A673 (cell line): ENCODE data around the gene CCDC57. TPM values are rescaled to one million over a fixed set of nuclear protein-coding genes. Genes with fewer than 3 reads are reported as not detected.

ENCODE experiments used
- BruUV-seq: library from RNA; stranded (reverse); fragments of 400-500 nt; replicated peaks from 2 replicates; lab custom pipeline; 2021; lab: Mats Ljungman, UMichigan
- CTCF ChIA-PET: fragments of 300-600 bp; sonication (Branson Sonifier 250); formaldehyde crosslinking; loops from one replicate; lab custom pipeline; 2022; ENCODE audit warnings: antibody characterized with exemption; lab: Charles Lee
- POLR2A ChIA-PET: fragments of 300-600 bp; sonication (Branson Sonifier 250); formaldehyde crosslinking; loops from one replicate; lab custom pipeline; 2022; ENCODE audit warnings: antibody characterized with exemption; ENCODE audit not compliant: low non-redundant PET; lab: Charles Lee
- DNase-seq: peaks from one replicate; pipeline ENCODE4 v3.0.0-alpha.2; 2015; ENCODE audit warnings: low spot score
- H3K27ac ChIP-seq: fragments of 200-600 bp; sonication (generic); 2 replicates; pipeline ENCODE4 v1.5.1; 2016; ENCODE audit warnings: mixed run types, low read depth, mild to moderate bottlenecking, mixed read lengths, antibody characterized with exemption, low read length; ENCODE audit not compliant: poor library complexity, severe bottlenecking
- H3K27me3 ChIP-seq: fragments of 200-600 bp; sonication (generic); replicated peaks from 2 replicates; pipeline ENCODE4 v1.6.1; 2017; ENCODE audit warnings: mixed run types, low read depth, mild to moderate bottlenecking, mixed read lengths, antibody characterized with exemption, low read length; ENCODE audit not compliant: insufficient read depth, poor library complexity
- H3K36me3 ChIP-seq: fragments of 200-600 bp; sonication (generic); 2 replicates; pipeline ENCODE4 v1.6.1; 2016; ENCODE audit warnings: mixed run types, mild to moderate bottlenecking, mixed read lengths, antibody characterized with exemption, low read length; ENCODE audit not compliant: insufficient read depth, poor library complexity, severe bottlenecking
- H3K4me1 ChIP-seq: fragments of 200-600 bp; sonication (generic); 2 replicates; pipeline ENCODE4 v1.6.1; 2017; ENCODE audit warnings: mixed run types, mild to moderate bottlenecking, mixed read lengths, antibody characterized with exemption, low read length; ENCODE audit not compliant: insufficient read depth, poor library complexity, severe bottlenecking
- H3K4me3 ChIP-seq: fragments of 200-600 bp; sonication (generic); 2 replicates; pipeline ENCODE4 v1.5.1; 2016; ENCODE audit warnings: low read depth, mixed run types, mild to moderate bottlenecking, mixed read lengths, low read length; ENCODE audit not compliant: poor library complexity, severe bottlenecking
- H3K9me3 ChIP-seq: fragments of 200-600 bp; sonication (generic); 2 replicates; pipeline ENCODE4 v1.6.1; 2016; ENCODE audit warnings: mixed run types, low read depth, mild to moderate bottlenecking, mixed read lengths, antibody characterized with exemption, low read length; ENCODE audit not compliant: poor library complexity, severe bottlenecking
- EZH2 ChIP-seq: fragments of 200-600 bp; sonication (generic); IDR thresholded peaks from 2 replicates; pipeline ENCODE4 v1.6.1; 2017; ENCODE audit warnings: borderline replicate concordance, low read depth, mild to moderate bottlenecking, mixed read lengths, antibody characterized with exemption, low read length; ENCODE audit not compliant: poor library complexity, severe bottlenecking
- intact Hi-C: fragments of 100-400 bp; cut with micrococcal nuclease; formaldehyde crosslinking; loops from one replicate; pipeline ENCODE4 v1.10.0; 2022; ENCODE audit not compliant: unreplicated experiment
- total RNA-seq: library from RNA; stranded (reverse); gene quantifications from 2 replicates; pipeline ENCODE4 v1.2.3, GENCODE V29; 2021
- TF ChIP-seq, protein P1 (sequence below): fragments of 300-800, 200-600 bp; sonication (generic); conservative IDR thresholded peaks from 2 replicates; pipeline ENCODE4 v1.5.1; 2017; ENCODE audit warnings: low read depth, mild to moderate bottlenecking, antibody characterized with exemption, low read length, moderate library complexity, mixed read lengths

CCDC57 gene
- total RNA-seq, 1 experiment from 2014 or later, result 43.6 TPM

DNA sequence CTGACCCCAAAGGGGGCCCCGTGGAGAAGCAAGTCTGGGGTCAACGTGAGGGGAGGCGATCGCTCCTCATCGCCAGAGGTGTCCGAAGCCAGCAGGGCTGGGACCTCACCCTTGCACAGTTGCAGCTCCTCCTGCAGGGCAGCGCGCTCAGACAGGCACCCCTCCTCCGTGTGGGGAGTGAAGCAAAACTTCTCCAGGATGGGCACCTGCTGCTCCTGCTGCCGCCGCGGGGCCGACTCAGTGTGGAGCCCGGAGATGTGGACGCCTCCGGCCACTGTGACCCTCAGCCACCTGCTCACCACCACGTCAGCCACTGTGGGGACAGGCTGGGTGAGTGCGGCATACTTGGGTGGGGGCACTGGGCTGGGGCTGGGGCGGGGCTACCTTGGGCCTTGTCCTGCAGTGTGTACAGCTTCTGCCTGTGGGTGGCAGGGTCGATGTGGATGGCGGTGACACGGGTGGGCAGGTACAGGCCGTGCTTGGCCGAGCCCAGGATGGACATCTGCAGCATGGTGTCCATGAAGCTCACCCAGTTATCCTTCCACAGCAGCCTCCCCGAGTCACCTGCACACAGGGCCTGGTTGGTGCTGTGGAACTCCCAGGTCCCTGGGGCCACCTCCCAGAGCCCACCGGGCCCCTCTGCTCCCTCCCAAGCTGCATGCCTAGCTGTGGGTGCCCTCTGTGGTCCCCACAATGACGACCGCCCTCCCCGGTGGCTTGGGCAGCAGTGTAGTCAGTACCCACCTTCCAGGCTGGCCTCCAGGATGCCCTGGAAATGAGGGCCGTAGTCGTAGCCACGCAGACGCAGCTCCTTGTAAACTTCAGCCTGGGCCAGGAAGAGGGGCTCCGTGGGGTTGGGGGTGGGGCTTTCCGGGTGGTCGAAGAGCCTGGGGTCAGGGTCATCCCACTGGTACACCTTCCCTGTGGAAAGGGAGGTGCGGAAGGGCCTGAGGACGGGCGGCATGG, 125.4 kb downstream of the CCDC57 start:
- ChIA-PET POLR2A (no interaction called here), CTCF (no interaction called here)
- intact Hi-C loops, result no loop called here
- no peak overlapping the region for H3K27ac ChIP-seq
- H3K36me3 ChIP-seq, result peaks cover 100% of the 10 kb centered on the region
- no peaks in the 10 kb centered on the region for H3K9me3 ChIP-seq
- BruUV-seq, result no TSS peak
- DNase-seq, result no peak
- H3K27me3 ChIP-seq, result no peaks in the 10 kb centered on the region
- no peaks in the 10 kb centered on the region for H3K4me1 ChIP-seq
- no peak overlapping the region for H3K4me3 ChIP-seq
- no peak for TF ChIP-seq EZH2
- TF ChIP-seq, protein P1, sequence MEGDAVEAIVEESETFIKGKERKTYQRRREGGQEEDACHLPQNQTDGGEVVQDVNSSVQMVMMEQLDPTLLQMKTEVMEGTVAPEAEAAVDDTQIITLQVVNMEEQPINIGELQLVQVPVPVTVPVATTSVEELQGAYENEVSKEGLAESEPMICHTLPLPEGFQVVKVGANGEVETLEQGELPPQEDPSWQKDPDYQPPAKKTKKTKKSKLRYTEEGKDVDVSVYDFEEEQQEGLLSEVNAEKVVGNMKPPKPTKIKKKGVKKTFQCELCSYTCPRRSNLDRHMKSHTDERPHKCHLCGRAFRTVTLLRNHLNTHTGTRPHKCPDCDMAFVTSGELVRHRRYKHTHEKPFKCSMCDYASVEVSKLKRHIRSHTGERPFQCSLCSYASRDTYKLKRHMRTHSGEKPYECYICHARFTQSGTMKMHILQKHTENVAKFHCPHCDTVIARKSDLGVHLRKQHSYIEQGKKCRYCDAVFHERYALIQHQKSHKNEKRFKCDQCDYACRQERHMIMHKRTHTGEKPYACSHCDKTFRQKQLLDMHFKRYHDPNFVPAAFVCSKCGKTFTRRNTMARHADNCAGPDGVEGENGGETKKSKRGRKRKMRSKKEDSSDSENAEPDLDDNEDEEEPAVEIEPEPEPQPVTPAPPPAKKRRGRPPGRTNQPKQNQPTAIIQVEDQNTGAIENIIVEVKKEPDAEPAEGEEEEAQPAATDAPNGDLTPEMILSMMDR, result no peak

DNA sequence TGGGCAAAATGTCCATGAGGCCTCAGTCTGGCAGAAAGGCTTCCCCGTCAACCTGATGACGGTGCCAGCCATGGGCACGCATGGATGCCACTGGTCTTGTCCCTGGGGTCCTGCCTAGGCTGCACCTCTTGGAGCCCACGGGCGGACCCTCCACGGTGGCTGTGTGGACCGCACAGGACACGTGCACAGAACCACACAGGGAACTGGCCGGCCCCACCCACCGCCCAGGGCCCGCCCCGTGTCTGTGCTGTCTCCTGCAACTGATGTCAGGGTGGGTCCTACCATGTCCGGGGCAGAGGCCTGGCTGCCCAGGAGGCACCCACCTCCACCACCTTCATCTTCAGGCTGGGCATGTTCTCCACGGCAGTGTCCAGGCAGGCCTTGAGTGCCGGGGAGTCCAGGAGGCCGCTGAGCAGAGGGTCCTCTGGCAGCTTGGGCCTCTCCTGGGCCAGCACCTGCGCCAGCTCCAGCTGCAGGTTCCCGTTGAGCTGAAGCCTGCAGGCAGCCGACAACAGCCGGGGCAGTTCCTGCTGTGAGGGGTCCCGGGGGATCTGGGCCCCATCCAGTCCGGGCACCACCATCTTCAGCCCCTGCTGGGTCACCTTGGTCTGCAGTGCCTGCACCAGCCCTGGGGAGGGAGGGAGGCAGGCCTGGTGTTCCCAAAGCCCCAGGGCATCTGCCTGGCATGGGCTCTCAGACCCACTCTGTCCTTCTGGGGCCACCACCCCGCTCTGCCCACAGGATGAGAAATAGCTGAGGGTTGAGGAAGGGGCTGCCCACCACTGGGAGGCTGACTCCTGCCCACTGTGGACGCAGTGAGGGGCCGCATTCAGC, 126.5 kb downstream of the CCDC57 start:
- POLR2A ChIA-PET, result no interaction called here
- CTCF ChIA-PET, result no interaction called here
- BruUV-seq, result no TSS peak
- no peak for TF ChIP-seq EZH2
- TF ChIP-seq, protein P1, result no peak
- Histone ChIP-seq H3K4me1 (no peaks in the 10 kb centered on the region), H3K4me3 (no peak overlapping the region), H3K27me3 (no peaks in the 10 kb centered on the region), H3K9me3 (no peaks in the 10 kb centered on the region), H3K27ac (no peak overlapping the region), H3K36me3 (peaks cover 99% of the 10 kb centered on the region)
- intact Hi-C loops, result no loop called here
- DNase-seq, result no peak

DNA sequence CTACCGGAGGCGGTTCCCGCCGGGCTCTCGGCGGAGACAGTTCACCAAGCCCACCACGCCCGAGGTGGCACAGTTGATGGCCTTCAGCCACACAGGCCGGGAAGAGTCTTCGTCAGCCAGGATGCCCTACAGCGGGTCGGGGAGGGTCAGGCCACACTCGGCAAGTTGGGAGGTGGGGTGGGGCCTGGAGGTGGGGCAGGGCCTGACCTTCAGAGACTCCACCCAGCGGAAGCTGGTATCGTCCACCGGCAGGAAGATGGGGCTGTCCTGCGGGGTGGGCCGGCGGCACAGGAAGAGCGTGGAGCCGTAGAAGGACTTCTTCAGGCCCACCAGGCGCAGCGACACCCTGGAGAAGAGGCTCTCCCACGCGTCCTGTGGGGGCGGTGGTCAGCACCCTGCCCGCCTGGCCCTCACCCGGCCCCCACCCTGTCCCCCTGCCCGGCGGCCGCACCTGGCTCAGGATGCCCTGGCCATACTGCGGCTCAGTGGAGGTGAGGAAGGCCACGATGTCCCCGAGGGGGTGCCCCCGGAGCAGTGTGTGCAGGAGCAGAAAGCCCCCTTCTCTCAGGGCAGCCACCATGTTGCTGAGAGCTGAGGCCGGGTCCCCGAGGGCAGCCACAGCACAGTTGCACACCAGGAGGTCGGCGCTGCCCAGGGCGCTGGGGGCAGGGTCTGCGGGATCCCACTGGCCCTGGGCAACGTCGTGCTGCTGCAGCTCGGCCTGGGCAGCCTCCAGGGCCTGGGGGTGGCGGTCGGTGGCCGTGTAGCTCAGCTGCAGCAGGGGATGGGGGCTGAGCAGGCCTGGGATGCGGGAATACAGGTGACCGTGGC, 127.4 kb downstream of the CCDC57 start:
- H3K9me3 ChIP-seq, result no peaks in the 10 kb centered on the region
- no peak overlapping the region for H3K4me3 ChIP-seq
- H3K27ac ChIP-seq, result no peak overlapping the region
- no TSS peak for BruUV-seq
- H3K27me3 ChIP-seq, result no peaks in the 10 kb centered on the region
- TF ChIP-seq, protein P1, result no peak
- TF ChIP-seq EZH2, result no peak
- ChIA-PET CTCF (no interaction called here), POLR2A (no interaction called here)
- intact Hi-C loops, result no loop called here
- H3K4me1 ChIP-seq, result no peaks in the 10 kb centered on the region
- H3K36me3 ChIP-seq, result peaks cover 99% of the 10 kb centered on the region
- no peak for DNase-seq
